HG02885 (cell line): ENCODE results near the gene SYT17.

Source experiments
- ATAC-seq: cut with Tn5 transposase; IDR thresholded peaks from one replicate; pipeline ENCODE4 v1.9.1; 2021; ENCODE audit warnings: mild to moderate bottlenecking; ENCODE audit not compliant: unreplicated experiment, poor library complexity

The SYT17 gene

GRCh38 chr16:19288872-19289799 lies 121.1 kb downstream of the SYT17 start:
- no peak for ATAC-seq

- no peak for ATAC-seq
Observed at GRCh38 chr16:19289811-19290485, 121.9 kb downstream of the SYT17 start.

GRCh38 chr16:19290860-19291259 lies 122.8 kb downstream of the SYT17 start:
- no peak for ATAC-seq

GRCh38 chr16:19291475-19291874 lies 123.4 kb downstream of the SYT17 start:
- ATAC-seq, result no peak

GRCh38 chr16:19292186-19292585 lies 124.1 kb downstream of the SYT17 start:
- no peak for ATAC-seq

GRCh38 chr16:19294156-19294649 lies 126.2 kb downstream of the SYT17 start:
- peak; percentile 87 for ATAC-seq

- no peak for ATAC-seq
Observed at GRCh38 chr16:19295393-19295792, 127.4 kb downstream of the SYT17 start.

- ATAC-seq, result no peak
Observed at GRCh38 chr16:19297454-19297853, 129.4 kb downstream of the SYT17 start.

- ATAC-seq, result no peak
Observed at GRCh38 chr16:19299565-19299964, 131.5 kb downstream of the SYT17 start.

GRCh38 chr16:19301931-19302330 lies 133.9 kb downstream of the SYT17 start:
- no peak for ATAC-seq

- ATAC-seq, result no peak
Observed at GRCh38 chr16:19304750-19305149, 136.7 kb downstream of the SYT17 start.

GRCh38 chr16:19305443-19305842 lies 137.4 kb downstream of the SYT17 start:
- ATAC-seq, result no peak

GRCh38 chr16:19307587-19308241 lies 139.7 kb downstream of the SYT17 start:
- no peak for ATAC-seq

GRCh38 chr16:19308392-19308791 lies 140.4 kb downstream of the SYT17 start:
- no peak for ATAC-seq

- ATAC-seq, result no peak
Observed at GRCh38 chr16:19309178-19309577, 141.1 kb downstream of the SYT17 start.

- ATAC-seq, result no peak
Observed at GRCh38 chr16:19314718-19315425, 146.8 kb downstream of the SYT17 start.

GRCh38 chr16:19315889-19316433 lies 147.9 kb downstream of the SYT17 start:
- no peak for ATAC-seq

GRCh38 chr16:19316846-19317245 lies 148.8 kb downstream of the SYT17 start:
- no peak for ATAC-seq
